ENCODE results near the gene ZC2HC1B. TPM values are rescaled to one million over a fixed set of nuclear protein-coding genes. Genes with fewer than 3 reads are reported as not detected.

Gene ZC2HC1B
- total and polyA plus RNA-seq, 12 donors: 0.28 TPM; not detected in 11

DNA sequence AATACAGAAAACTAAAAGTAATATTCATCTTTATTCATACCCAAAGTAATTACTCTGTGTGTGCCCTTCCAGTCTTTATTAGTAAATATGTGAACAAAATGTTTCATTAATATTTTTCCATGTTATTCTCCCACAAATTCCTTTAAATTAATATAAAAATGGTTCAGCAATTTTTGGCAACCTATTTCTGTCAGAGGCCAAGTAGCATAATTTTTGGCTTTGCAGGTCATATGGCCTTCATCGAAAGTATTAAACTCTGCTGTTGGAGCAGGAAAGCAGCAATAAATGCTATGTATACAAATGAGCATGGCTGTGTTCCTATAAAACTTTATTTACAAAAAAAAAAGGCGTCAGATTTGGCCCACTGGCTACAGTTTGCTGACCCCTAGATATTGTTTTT is 16.1 kb downstream of the ZC2HC1B start:
- TF ChIP-seq, protein P1, sequence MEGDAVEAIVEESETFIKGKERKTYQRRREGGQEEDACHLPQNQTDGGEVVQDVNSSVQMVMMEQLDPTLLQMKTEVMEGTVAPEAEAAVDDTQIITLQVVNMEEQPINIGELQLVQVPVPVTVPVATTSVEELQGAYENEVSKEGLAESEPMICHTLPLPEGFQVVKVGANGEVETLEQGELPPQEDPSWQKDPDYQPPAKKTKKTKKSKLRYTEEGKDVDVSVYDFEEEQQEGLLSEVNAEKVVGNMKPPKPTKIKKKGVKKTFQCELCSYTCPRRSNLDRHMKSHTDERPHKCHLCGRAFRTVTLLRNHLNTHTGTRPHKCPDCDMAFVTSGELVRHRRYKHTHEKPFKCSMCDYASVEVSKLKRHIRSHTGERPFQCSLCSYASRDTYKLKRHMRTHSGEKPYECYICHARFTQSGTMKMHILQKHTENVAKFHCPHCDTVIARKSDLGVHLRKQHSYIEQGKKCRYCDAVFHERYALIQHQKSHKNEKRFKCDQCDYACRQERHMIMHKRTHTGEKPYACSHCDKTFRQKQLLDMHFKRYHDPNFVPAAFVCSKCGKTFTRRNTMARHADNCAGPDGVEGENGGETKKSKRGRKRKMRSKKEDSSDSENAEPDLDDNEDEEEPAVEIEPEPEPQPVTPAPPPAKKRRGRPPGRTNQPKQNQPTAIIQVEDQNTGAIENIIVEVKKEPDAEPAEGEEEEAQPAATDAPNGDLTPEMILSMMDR (IDR thresholded peaks at IDR 0.05): no peak
- H3K4me3 ChIP-seq: no peak overlapping the region
- WGBS, 2 donors: 88 to 90% methylated on average over 2 of the region's 2 CpGs
- no peak overlapping the region for H3K27ac ChIP-seq
- DNase-seq: no peak
- H3K27me3 ChIP-seq: no peaks in the 10 kb centered on the region
- no peak for ATAC-seq
- no peaks in the 10 kb centered on the region for H3K4me1 ChIP-seq
- H3K9me3 ChIP-seq: peaks cover 0 to 26% (median 9%) of the 10 kb centered on the region in 11 donors
- intact Hi-C loops (cut with DNase I): no loop called here
- no peaks in the 10 kb centered on the region for H3K36me3 ChIP-seq

DNA sequence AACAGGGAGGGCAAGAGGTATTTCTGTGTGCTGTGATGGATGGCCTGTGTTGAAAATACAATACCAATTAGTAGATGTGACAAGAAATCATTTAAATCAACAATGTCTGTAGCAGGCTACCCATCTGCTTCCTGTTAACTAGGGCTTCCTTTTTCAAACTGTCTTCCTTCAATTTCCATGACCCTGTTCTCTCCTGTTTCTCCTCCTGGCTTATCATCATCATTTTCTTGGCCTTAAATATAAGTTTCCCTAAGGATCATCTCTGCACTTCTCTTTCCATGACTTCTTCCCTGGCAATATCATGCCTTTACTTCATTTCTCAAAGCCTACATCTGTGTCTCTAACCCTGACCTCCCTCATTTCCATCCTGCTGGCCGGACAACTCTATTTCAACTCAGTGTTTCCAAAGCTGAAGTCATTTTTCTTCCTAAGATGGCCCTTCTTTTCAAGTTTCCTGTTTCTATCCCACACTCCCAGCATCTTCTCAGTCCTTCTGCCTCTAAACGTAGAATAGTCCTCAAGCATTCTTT is 18.2 kb downstream of the ZC2HC1B start:
- Histone ChIP-seq H3K9me3 (peaks cover 0 to 22% (median 9%) of the 10 kb centered on the region in 11 donors), H3K27me3 (no peaks in the 10 kb centered on the region), H3K4me1 (no peaks in the 10 kb centered on the region), H3K4me3 (no peak overlapping the region), H3K27ac (peak overlapping the region in 4 of 10 donors; percentile 24 to 43 (median 34)), H3K36me3 (no peaks in the 10 kb centered on the region)
- intact Hi-C loops (cut with DNase I): no loop called here
- DNase-seq (no peak), ATAC-seq (peak in 2 of 8 donors; percentile 12 to 49)
- TF ChIP-seq, protein P1 (IDR thresholded peaks at IDR 0.05): no peak
- WGBS, 2 donors: 64 to 71% methylated on average over 2 of the region's 2 CpGs

DNA sequence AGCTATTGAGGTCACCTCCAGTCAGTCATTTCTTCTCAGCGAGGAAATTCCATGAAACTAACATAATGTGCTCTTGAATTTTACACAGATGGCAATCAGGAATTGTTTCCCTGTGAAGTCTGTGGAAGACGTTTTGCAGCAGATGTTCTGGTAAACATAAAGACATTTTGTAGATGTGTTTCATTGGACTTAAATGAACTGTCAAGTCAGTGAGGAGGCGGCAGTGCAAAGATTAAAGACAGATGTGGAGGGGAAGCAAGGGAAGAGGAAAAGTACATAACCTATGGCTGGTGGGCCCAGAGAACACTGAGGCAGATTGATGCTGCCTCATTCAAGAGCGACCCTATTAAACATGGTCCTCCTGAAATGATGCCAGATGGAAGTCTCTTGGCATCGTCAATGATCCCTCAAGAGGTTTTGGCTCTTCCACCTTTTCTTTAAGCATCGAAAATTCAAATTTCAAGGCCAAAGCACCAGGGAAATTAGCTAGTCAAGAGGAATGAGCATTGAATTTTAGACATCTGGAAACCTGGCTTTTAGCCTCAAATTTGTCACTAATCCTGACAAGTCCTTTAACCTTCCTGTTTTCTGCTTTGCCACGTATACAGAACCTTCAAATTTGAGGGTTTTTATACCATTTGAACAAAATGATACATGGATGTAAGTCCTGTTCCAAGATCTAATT is 20.1 kb downstream of the ZC2HC1B start:
- H3K27me3 ChIP-seq: no peaks in the 10 kb centered on the region
- H3K36me3 ChIP-seq: no peaks in the 10 kb centered on the region
- intact Hi-C loops (cut with DNase I): no loop called here
- peaks cover 0 to 14% (median 0%) of the 10 kb centered on the region in 11 donors for H3K9me3 ChIP-seq
- TF ChIP-seq, protein P1 (IDR thresholded peaks at IDR 0.05): no peak
- H3K27ac ChIP-seq: peak overlapping the region in 1 of 10 donors; percentile 6
- no peaks in the 10 kb centered on the region for H3K4me1 ChIP-seq
- H3K4me3 ChIP-seq: no peak overlapping the region
- DNase-seq: no peak
- 72 to 77% methylated on average over 7 of the region's 7 CpGs for WGBS, 2 donors
- peak in 1 of 8 donors; percentile 25 for ATAC-seq

DNA sequence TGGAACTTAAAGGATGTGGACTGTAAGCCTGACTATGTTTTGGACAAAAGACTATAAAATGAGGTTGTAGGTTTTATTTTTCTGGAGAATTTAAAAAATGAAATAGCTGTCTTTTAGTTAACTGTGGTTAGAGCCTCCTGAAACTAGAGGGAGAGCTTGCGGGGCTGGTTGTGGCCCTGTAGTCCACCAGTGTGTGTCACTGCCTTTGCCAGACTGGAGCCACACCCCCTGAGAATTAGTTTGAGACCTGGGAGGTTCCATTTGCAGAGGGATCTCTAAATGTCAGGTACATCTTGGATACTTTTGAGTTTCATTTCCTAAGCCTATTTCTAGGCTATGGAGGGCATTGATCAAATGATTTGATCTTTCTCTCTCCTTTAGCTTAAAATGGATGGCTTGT is 20.8 kb downstream of the ZC2HC1B start:
- Histone ChIP-seq H3K36me3 (no peaks in the 10 kb centered on the region), H3K27ac (no peak overlapping the region), H3K27me3 (no peaks in the 10 kb centered on the region), H3K4me3 (no peak overlapping the region), H3K9me3 (peaks cover 0 to 9% (median 0%) of the 10 kb centered on the region in 11 donors), H3K4me1 (no peaks in the 10 kb centered on the region)
- WGBS, 2 donors: 100% methylated on average over 1 of the region's 1 CpG
- TF ChIP-seq, protein P1 (IDR thresholded peaks at IDR 0.05): no peak
- intact Hi-C loops (cut with DNase I): no loop called here
- no peak for ATAC-seq
- DNase-seq: no peak
